SU-DHL-6 (cell line): ENCODE results near the gene COX19.

Source experiments
- H2AFZ ChIP-seq: fragments of 200-600 bp; sonication (generic); 2 replicates; pipeline ENCODE4 v1.6.1; 2014; ENCODE audit warnings: low read depth, mild to moderate bottlenecking, moderate library complexity, mixed read lengths, antibody characterized with exemption, low read length; ENCODE audit not compliant: severe bottlenecking
- H3F3A ChIP-seq: fragments of 200-600 bp; shearing (Covaris generic); 2 replicates; pipeline ENCODE4 v1.6.0; 2016; ENCODE audit warnings: antibody characterized with exemption, mild to moderate bottlenecking; ENCODE audit not compliant: insufficient read depth
- H3K27ac ChIP-seq: fragments of 200-600 bp; sonication (generic); 2 replicates; pipeline ENCODE4 v1.5.1; 2016; ENCODE audit warnings: low read depth, mild to moderate bottlenecking, low read length, moderate library complexity, mixed read lengths
- H3K27me3 ChIP-seq: fragments of 200-600 bp; sonication (generic), shearing (Covaris generic); 2 replicates; pipeline ENCODE4 v1.6.0; 2014; ENCODE audit warnings: mild to moderate bottlenecking, low read length
- H3K36me3 ChIP-seq: fragments of 200-600 bp; sonication (generic); 2 replicates; pipeline ENCODE4 v1.6.1; 2014; ENCODE audit warnings: mild to moderate bottlenecking, low read length, mixed read lengths
- H3K4me2 ChIP-seq: fragments of 300-600, 200-600 bp; shearing (Covaris generic), sonication (generic); 2 replicates; pipeline ENCODE4 v1.6.0; 2014; ENCODE audit warnings: low read length, low read depth, mild to moderate bottlenecking; ENCODE audit not compliant: poor library complexity, severe bottlenecking
- H3K4me3 ChIP-seq: fragments of 200-600 bp; sonication (generic); 2 replicates; pipeline ENCODE4 v1.5.1; 2014; ENCODE audit warnings: antibody characterized with exemption, low read length, mild to moderate bottlenecking, mixed read lengths; ENCODE audit not compliant: insufficient read depth, poor library complexity, severe bottlenecking
- H3K79me2 ChIP-seq: fragments of 200-600 bp; sonication (generic); 2 replicates; pipeline ENCODE4 v1.6.1; 2014; ENCODE audit warnings: mild to moderate bottlenecking, low read length, moderate library complexity; ENCODE audit not compliant: insufficient read depth
- H3K9ac ChIP-seq: fragments of 200-600 bp; sonication (generic); 2 replicates; pipeline ENCODE4 v1.7.0; 2014; ENCODE audit warnings: mild to moderate bottlenecking, low read length
- H3K9me2 ChIP-seq: fragments of 200-600 bp; sonication (generic); replicated peaks from 2 replicates; pipeline ENCODE4 v1.6.1; 2014; ENCODE audit warnings: low read length; ENCODE audit not compliant: insufficient read depth
- H3K9me3 ChIP-seq: fragments of 200-600 bp; sonication (generic); 2 replicates; pipeline ENCODE4 v1.6.1; 2014; ENCODE audit warnings: low read length, mixed read lengths; ENCODE audit not compliant: insufficient read depth
- H4K20me1 ChIP-seq: fragments of 200-600 bp; sonication (generic); 2 replicates; pipeline ENCODE4 v1.6.1; 2014; ENCODE audit warnings: low read depth, mild to moderate bottlenecking, antibody characterized with exemption, low read length, moderate library complexity, mixed read lengths
- EZH2phosphoT487 ChIP-seq: fragments of 200-600 bp; sonication (generic), shearing (Covaris generic); conservative IDR thresholded peaks from 2 replicates; pipeline ENCODE4 v1.6.1; 2018; ENCODE audit warnings: mild to moderate bottlenecking, antibody characterized with exemption, low read length, moderate library complexity, mixed read lengths
- TF ChIP-seq, protein P1 (sequence below): fragments of 200-600 bp; sonication (generic); IDR thresholded peaks from one replicate; pipeline ENCODE4 v1.5.1; 2017; ENCODE audit warnings: antibody characterized with exemption, mild to moderate bottlenecking, low read length, moderate library complexity; ENCODE audit not compliant: insufficient read depth, poor library complexity, severe bottlenecking

COX19 gene

DNA sequence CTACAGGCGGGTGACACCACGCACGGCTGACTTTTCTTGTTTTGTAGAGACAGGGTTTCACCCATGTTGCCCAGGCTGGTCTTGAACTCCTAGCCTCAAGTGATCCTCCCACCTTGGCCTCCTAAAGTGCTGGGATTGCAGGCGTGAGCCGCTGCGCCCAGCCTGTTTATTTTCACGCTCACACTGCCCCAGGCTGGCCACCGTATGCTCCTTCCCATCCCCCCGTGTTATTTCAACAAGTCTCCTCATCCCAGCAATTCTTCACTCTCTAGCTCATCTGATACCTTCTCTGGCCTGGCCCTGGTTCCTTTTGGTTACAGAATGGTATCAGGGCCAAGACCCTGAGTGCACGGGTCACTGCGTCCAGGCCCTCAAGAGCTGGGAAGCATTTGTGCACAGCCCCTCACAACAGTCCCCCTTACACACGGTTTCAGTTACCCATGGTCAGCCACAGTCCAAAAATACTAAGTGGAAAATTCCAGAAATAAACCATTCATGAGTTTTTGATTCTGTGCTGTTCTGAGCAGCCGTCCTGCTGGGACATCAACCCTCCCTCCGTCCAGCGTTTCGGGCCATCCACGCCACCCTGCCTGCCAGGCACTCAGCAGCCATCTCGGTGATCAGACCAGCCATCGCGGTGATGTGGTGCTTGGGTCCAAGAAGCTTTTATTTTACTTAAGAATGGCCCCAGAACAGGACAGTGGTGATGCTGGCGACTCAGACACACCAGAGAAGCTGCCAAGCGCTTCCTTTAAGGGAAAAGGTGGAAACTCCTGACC, 8.9 kb downstream of the COX19 start:
- no peaks in the 10 kb centered on the region for H3K9me3 ChIP-seq
- H3K36me3 ChIP-seq: no peaks in the 10 kb centered on the region
- no peak overlapping the region for H3K4me3 ChIP-seq
- peaks cover 7% of the 10 kb centered on the region; the same call in 1 of the 2 replicates for H3F3A ChIP-seq
- no peaks in the 10 kb centered on the region for H4K20me1 ChIP-seq
- H3K4me2 ChIP-seq: no peak overlapping the region
- no peak overlapping the region for H2AFZ ChIP-seq
- no peak overlapping the region for H3K9ac ChIP-seq
- no peak for TF ChIP-seq EZH2phosphoT487
- TF ChIP-seq, protein P1, sequence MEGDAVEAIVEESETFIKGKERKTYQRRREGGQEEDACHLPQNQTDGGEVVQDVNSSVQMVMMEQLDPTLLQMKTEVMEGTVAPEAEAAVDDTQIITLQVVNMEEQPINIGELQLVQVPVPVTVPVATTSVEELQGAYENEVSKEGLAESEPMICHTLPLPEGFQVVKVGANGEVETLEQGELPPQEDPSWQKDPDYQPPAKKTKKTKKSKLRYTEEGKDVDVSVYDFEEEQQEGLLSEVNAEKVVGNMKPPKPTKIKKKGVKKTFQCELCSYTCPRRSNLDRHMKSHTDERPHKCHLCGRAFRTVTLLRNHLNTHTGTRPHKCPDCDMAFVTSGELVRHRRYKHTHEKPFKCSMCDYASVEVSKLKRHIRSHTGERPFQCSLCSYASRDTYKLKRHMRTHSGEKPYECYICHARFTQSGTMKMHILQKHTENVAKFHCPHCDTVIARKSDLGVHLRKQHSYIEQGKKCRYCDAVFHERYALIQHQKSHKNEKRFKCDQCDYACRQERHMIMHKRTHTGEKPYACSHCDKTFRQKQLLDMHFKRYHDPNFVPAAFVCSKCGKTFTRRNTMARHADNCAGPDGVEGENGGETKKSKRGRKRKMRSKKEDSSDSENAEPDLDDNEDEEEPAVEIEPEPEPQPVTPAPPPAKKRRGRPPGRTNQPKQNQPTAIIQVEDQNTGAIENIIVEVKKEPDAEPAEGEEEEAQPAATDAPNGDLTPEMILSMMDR: no peak
- no peak overlapping the region for H3K27ac ChIP-seq
- H3K79me2 ChIP-seq: peaks cover 6% of the 10 kb centered on the region; the same call in 1 of the 2 replicates
- H3K27me3 ChIP-seq: no peaks in the 10 kb centered on the region
- H3K9me2 ChIP-seq: no peaks in the 10 kb centered on the region

DNA sequence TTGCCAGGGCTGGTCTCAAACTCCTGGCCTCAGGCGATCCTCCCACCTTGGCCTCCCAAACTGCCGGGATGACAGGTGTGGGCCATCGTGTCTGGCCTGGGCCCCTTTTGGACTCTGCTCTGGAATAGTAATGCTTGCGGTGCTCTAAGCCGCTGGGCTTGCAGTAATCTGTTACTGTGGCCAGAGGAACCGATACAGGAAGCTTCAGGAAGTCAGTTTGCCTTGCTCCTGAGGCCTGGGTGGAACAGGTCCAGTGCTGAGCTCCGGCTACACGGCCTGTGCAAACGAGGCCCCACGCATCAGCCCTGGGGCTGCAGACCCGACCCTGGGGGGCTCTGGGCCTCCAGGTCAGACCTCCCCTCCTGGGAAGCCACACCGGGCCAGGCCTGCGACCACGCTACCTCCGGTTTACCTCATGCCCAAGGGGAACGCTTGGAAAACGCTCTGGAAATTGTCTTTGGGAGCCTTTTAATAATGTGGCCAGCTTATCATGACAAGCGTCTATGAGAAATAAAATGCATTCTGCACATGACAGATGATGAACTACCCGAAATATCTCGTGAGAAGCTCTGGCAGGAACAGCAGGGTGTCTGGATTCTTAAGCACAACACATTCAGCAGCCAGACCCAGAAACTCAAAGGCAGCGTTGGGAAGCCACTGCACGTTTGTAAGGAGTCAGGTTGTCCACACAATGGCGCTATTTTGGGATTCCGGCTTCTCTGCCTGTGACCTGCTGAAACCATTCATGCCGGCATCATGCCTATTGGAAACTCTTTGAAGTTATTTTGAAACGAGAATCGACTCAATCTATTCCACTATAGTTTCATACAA, 10.7 kb downstream of the COX19 start:
- peaks cover 5% of the 10 kb centered on the region; the same call in 1 of the 2 replicates for H3K79me2 ChIP-seq
- H3K9me3 ChIP-seq: no peaks in the 10 kb centered on the region
- no peaks in the 10 kb centered on the region for H3K9me2 ChIP-seq
- H3K36me3 ChIP-seq: no peaks in the 10 kb centered on the region
- H3K4me2 ChIP-seq: no peak overlapping the region
- no peaks in the 10 kb centered on the region for H4K20me1 ChIP-seq
- no peak overlapping the region for H3K9ac ChIP-seq
- H3K4me3 ChIP-seq: no peak overlapping the region
- H3K27me3 ChIP-seq: no peaks in the 10 kb centered on the region
- no peak overlapping the region for H2AFZ ChIP-seq
- no peak overlapping the region for H3K27ac ChIP-seq
- no peak for TF ChIP-seq EZH2phosphoT487
- TF ChIP-seq, protein P1: no peak
- peaks cover 7% of the 10 kb centered on the region; the same call in 1 of the 2 replicates for H3F3A ChIP-seq

DNA sequence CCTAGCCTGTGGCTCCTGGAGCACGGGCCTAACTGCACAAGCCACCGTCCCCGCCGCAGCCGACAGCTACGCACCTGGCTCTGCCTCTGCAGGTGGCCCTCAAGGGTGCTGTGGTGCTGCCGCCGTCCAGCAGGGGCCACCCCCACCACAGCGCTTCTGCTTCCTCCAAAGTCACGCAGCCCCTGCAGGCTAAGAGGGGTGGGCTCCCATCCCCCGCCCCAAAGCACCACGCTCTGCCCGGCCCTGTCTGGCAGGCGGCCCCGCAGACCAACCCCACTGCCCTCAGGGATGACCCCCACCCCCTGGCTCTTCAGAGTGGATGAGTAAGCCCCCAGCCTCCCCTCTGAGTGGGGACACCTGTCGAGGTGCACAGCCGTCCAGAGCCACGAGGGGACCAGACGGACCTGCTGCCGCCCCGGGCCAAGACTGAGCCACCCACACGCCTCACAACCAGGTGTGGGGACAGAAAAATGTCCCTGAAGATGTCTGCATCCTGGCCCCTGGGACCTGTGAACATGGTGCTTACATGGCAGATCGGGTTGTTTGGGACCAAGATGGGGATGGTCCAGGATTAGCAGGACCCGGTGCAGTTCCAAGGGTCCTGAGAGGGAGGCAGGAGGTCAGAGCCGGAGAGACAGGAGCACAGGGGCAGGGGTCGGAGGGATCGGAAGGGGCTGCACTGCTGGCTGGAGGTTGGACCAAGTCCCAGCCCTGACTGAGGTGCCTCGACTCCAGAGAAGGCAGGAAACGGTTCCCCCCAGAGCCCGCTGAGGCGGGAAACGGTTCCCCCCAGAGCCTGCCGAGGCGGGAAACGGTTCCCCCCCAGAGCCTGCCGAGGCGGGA, 11.9 kb downstream of the COX19 start:
- Histone ChIP-seq H3K9me2 (no peaks in the 10 kb centered on the region), H3K27me3 (no peaks in the 10 kb centered on the region), H3K27ac (no peak overlapping the region), H3K79me2 (no peaks in the 10 kb centered on the region), H4K20me1 (no peaks in the 10 kb centered on the region), H3K4me3 (no peak overlapping the region), H3K36me3 (no peaks in the 10 kb centered on the region), H3F3A (peaks cover 7% of the 10 kb centered on the region; the same call in 1 of the 2 replicates), H3K4me2 (no peak overlapping the region), H2AFZ (no peak overlapping the region), H3K9me3 (no peaks in the 10 kb centered on the region), H3K9ac (no peak overlapping the region)
- no peak for TF ChIP-seq EZH2phosphoT487
- TF ChIP-seq, protein P1: no peak
